Activated T-cell treated with anti-CD3 and anti-CD28 coated beads, Interleukin-2, amount 50 U/mL, for 72 hours (primary cell): Measurements from ENCODE around the gene FAM186B. TPM values are rescaled to one million over a fixed set of nuclear protein-coding genes. Genes with fewer than 3 reads are reported as not detected.

Experiments used
- ATAC-seq, 2 donors: fragments of 150-1000 bp; cut with Tn5 transposase; replicated peaks in 1 of 2; 2 replicates each; pipeline ENCODE4 v1.10.0; 2021; ENCODE audit warnings: moderate library complexity in 2 of 2, mild to moderate bottlenecking in 1 of 2
- DNase-seq, 2 donors: peaks; one replicate each; pipeline ENCODE4 v3.0.0; 2021 to 2022; ENCODE audit warnings: mixed read lengths in 1 of 2
- H3K27ac Mint-ChIP-seq: one replicate; pipeline ENCODE4 v1.8.0; 2022; ENCODE audit warnings: mild to moderate bottlenecking, moderate library complexity, mixed read lengths
- H3K27me3 Mint-ChIP-seq: one replicate; pipeline ENCODE4 v1.8.0; 2022; ENCODE audit warnings: low read depth, mixed read lengths
- H3K36me3 Mint-ChIP-seq, 2 donors: one replicate each; pipeline ENCODE4 v1.8.0; 2022; ENCODE audit warnings: mixed read lengths in 2 of 2, mild to moderate bottlenecking in 1 of 2; ENCODE audit not compliant: insufficient read depth in 2 of 2
- H3K4me1 Mint-ChIP-seq: one replicate; pipeline ENCODE4 v1.8.0; 2022; ENCODE audit warnings: low read depth, mixed read lengths
- H3K4me3 Mint-ChIP-seq, 2 donors: one replicate each; pipeline ENCODE4 v1.8.0; 2022; ENCODE audit warnings: mild to moderate bottlenecking in 2 of 2, mixed read lengths in 2 of 2, moderate library complexity in 2 of 2
- H3K9me3 Mint-ChIP-seq, 2 donors: one replicate each; pipeline ENCODE4 v1.8.0; 2022; ENCODE audit warnings: mixed read lengths in 2 of 2
- total RNA-seq, 2 donors: library from RNA; stranded (reverse); gene quantifications; one replicate each; pipeline ENCODE4 v1.2.3, GENCODE V29; 2022

FAM186B gene
- total RNA-seq, 2 donors from 2014 or later, result 0.74 to 0.82 TPM

GRCh38 chr12:49555631-49556390 lies 49.6 kb downstream of the FAM186B start:
- no peak overlapping the region for H3K4me3 Mint-ChIP-seq
- DNase-seq, result no peak

GRCh38 chr12:49554266-49554665 lies 51.2 kb downstream of the FAM186B start:
- no peaks in the 10 kb centered on the region for H3K36me3 Mint-ChIP-seq
- no peaks in the 10 kb centered on the region for H3K9me3 Mint-ChIP-seq
- no peak overlapping the region for H3K27ac Mint-ChIP-seq
- ATAC-seq (no peak), DNase-seq (no peak)
- no peak overlapping the region for H3K4me3 Mint-ChIP-seq
- H3K4me1 Mint-ChIP-seq, result no peaks in the 10 kb centered on the region
- H3K27me3 Mint-ChIP-seq, result no peaks in the 10 kb centered on the region

More at GRCh38 chr12:49555631-49556390, 49.6 kb downstream of the FAM186B start:
- H3K9me3 Mint-ChIP-seq, result no peaks in the 10 kb centered on the region
- ATAC-seq, result no peak
- H3K27me3 Mint-ChIP-seq, result no peaks in the 10 kb centered on the region
- H3K27ac Mint-ChIP-seq, result no peak overlapping the region
- H3K36me3 Mint-ChIP-seq, result no peaks in the 10 kb centered on the region
- no peaks in the 10 kb centered on the region for H3K4me1 Mint-ChIP-seq

- ATAC-seq (peak; percentile 38 to 50), DNase-seq (no peak)
- no peak overlapping the region for H3K4me3 Mint-ChIP-seq
- no peaks in the 10 kb centered on the region for H3K36me3 Mint-ChIP-seq
- peaks cover 4% of the 10 kb centered on the region for H3K4me1 Mint-ChIP-seq
- H3K9me3 Mint-ChIP-seq, result no peaks in the 10 kb centered on the region
- H3K27ac Mint-ChIP-seq, result no peak overlapping the region
- no peaks in the 10 kb centered on the region for H3K27me3 Mint-ChIP-seq
Measured at GRCh38 chr12:49553512-49554088, 51.8 kb downstream of the FAM186B start.

- Mint-ChIP-seq H3K27ac (no peak overlapping the region), H3K4me1 (peaks cover 11% of the 10 kb centered on the region), H3K27me3 (peaks cover 6% of the 10 kb centered on the region), H3K9me3 (no peaks in the 10 kb centered on the region), H3K36me3 (no peaks in the 10 kb centered on the region), H3K4me3 (no peak overlapping the region)
- ATAC-seq (no peak), DNase-seq (no peak)
Measured at GRCh38 chr12:49552899-49553298, 52.5 kb downstream of the FAM186B start.

DNA sequence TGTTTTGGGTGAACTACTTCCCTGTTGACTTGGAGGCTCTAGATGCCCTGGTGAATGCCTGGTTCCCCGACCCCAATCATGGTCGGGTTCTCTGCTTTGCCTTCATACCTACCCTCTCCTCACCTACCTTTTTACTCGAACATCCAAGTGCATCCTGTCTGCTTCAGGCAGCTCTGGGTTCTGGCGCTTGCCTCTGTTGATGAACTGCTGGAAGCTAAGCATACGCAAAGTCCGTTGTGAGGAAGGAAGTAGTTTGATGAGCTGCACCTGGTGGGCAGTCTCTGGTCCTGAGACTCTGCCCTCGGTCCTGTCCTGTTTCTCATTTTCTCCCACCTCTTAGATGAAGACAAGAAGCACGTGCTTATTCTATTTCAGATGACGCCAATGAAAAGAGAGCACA lies 53.0 kb downstream of the FAM186B start:
- DNase-seq (no peak), ATAC-seq (no peak)
- H3K9me3 Mint-ChIP-seq, result no peaks in the 10 kb centered on the region
- H3K36me3 Mint-ChIP-seq, result no peaks in the 10 kb centered on the region
- peaks cover 7% of the 10 kb centered on the region for H3K27me3 Mint-ChIP-seq
- H3K27ac Mint-ChIP-seq, result no peak overlapping the region
- no peak overlapping the region for H3K4me3 Mint-ChIP-seq
- peaks cover 11% of the 10 kb centered on the region for H3K4me1 Mint-ChIP-seq

GRCh38 chr12:49552014-49552413 lies 53.4 kb downstream of the FAM186B start:
- no peak for ATAC-seq
- H3K4me1 Mint-ChIP-seq, result peaks cover 11% of the 10 kb centered on the region
- no peaks in the 10 kb centered on the region for H3K9me3 Mint-ChIP-seq
- H3K36me3 Mint-ChIP-seq, result no peaks in the 10 kb centered on the region
- H3K27ac Mint-ChIP-seq, result no peak overlapping the region
- peaks cover 7% of the 10 kb centered on the region for H3K27me3 Mint-ChIP-seq
- H3K4me3 Mint-ChIP-seq, result no peak overlapping the region
- DNase-seq, result no peak

- Mint-ChIP-seq H3K4me1 (peaks cover 11% of the 10 kb centered on the region), H3K27ac (no peak overlapping the region), H3K9me3 (no peaks in the 10 kb centered on the region), H3K36me3 (no peaks in the 10 kb centered on the region), H3K4me3 (no peak overlapping the region), H3K27me3 (peaks cover 11% of the 10 kb centered on the region)
- DNase-seq (no peak), ATAC-seq (no peak)
Measured at GRCh38 chr12:49550693-49551252, 54.7 kb downstream of the FAM186B start.

- Mint-ChIP-seq H3K27me3 (peaks cover 13% of the 10 kb centered on the region), H3K27ac (no peak overlapping the region), H3K36me3 (no peaks in the 10 kb centered on the region), H3K4me1 (peaks cover 11% of the 10 kb centered on the region), H3K9me3 (no peaks in the 10 kb centered on the region), H3K4me3 (peak overlapping the region; percentile 68 to 75)
- DNase-seq (no peak), ATAC-seq (no peak)
Measured at GRCh38 chr12:49549735-49550692, 55.4 kb downstream of the FAM186B start.

- peak; percentile 51 to 60 for ATAC-seq
- Mint-ChIP-seq H3K9me3 (no peaks in the 10 kb centered on the region), H3K4me1 (peaks cover 11% of the 10 kb centered on the region), H3K27ac (no peak overlapping the region), H3K27me3 (peaks cover 13% of the 10 kb centered on the region), H3K36me3 (no peaks in the 10 kb centered on the region), H3K4me3 (peak overlapping the region; percentile 68 to 75)
- peak; percentile 42 to 47 for DNase-seq
Measured at GRCh38 chr12:49548822-49549648, 56.4 kb downstream of the FAM186B start.

- Mint-ChIP-seq H3K27ac (no peak overlapping the region), H3K36me3 (no peaks in the 10 kb centered on the region), H3K4me3 (peak overlapping the region; percentile 68 to 75), H3K27me3 (peaks cover 13% of the 10 kb centered on the region), H3K4me1 (peaks cover 11% of the 10 kb centered on the region), H3K9me3 (no peaks in the 10 kb centered on the region)
- DNase-seq (no peak), ATAC-seq (no peak)
Measured at GRCh38 chr12:49548481-49548821, 57.0 kb downstream of the FAM186B start.

- H3K36me3 Mint-ChIP-seq, result no peaks in the 10 kb centered on the region
- ATAC-seq, result no peak
- H3K4me1 Mint-ChIP-seq, result peaks cover 11% of the 10 kb centered on the region
- no peak for DNase-seq
- peaks cover 13% of the 10 kb centered on the region for H3K27me3 Mint-ChIP-seq
- H3K27ac Mint-ChIP-seq, result no peak overlapping the region
- H3K9me3 Mint-ChIP-seq, result no peaks in the 10 kb centered on the region
- H3K4me3 Mint-ChIP-seq, result no peak overlapping the region
Measured at GRCh38 chr12:49547090-49547690, 58.2 kb downstream of the FAM186B start.

- no peak overlapping the region for H3K27ac Mint-ChIP-seq
- H3K36me3 Mint-ChIP-seq, result no peaks in the 10 kb centered on the region
- ATAC-seq (no peak), DNase-seq (no peak)
- H3K4me1 Mint-ChIP-seq, result peaks cover 11% of the 10 kb centered on the region
- no peaks in the 10 kb centered on the region for H3K9me3 Mint-ChIP-seq
- H3K4me3 Mint-ChIP-seq, result no peak overlapping the region
- peaks cover 13% of the 10 kb centered on the region for H3K27me3 Mint-ChIP-seq
Measured at GRCh38 chr12:49546481-49546880, 59.0 kb downstream of the FAM186B start.
